H9 (cell line): ENCODE measurements around the gene NCOA4. TPM values are rescaled to one million over a fixed set of nuclear protein-coding genes. Genes with fewer than 3 reads are reported as not detected.

Source experiments
- DNase-seq: peaks from one replicate; pipeline ENCODE4 v3.0.0-alpha.2; 2017
- H2AFZ ChIP-seq: one replicate; pipeline ENCODE4 v1.6.1; 2013; ENCODE audit warnings: mild to moderate bottlenecking, low read length, control low read depth, moderate library complexity
- H2AK5ac ChIP-seq: 2 replicates; pipeline ENCODE4 v1.6.1; 2013; ENCODE audit warnings: low read length, control low read depth, mixed read lengths; ENCODE audit not compliant: insufficient read length
- H2BK120ac ChIP-seq: one replicate; pipeline ENCODE4 v1.6.1; 2013; ENCODE audit warnings: low read depth, mild to moderate bottlenecking, low read length, control low read depth, inconsistent platforms; ENCODE audit not compliant: poor library complexity, severe bottlenecking
- H2BK12ac ChIP-seq: 2 replicates; pipeline ENCODE4 v1.6.1; 2013; ENCODE audit warnings: low read length, control low read depth, mixed read lengths, low read depth; ENCODE audit not compliant: insufficient read length
- H2BK15ac ChIP-seq: 2 replicates; pipeline ENCODE4 v1.6.1; 2013; ENCODE audit warnings: low read depth, low read length, control low read depth
- H2BK20ac ChIP-seq: one replicate; pipeline ENCODE4 v1.6.1; 2013; ENCODE audit warnings: low read depth, mild to moderate bottlenecking, low read length, control low read depth, inconsistent platforms; ENCODE audit not compliant: poor library complexity, severe bottlenecking
- H2BK5ac ChIP-seq: 2 replicates; pipeline ENCODE4 v1.6.1; 2013; ENCODE audit warnings: low read length, control low read depth, mixed read lengths; ENCODE audit not compliant: insufficient read length
- H3K14ac ChIP-seq: 2 replicates; pipeline ENCODE4 v1.6.1; 2013; ENCODE audit warnings: low read length, control low read depth; ENCODE audit not compliant: insufficient read depth
- H3K18ac ChIP-seq: 2 replicates; pipeline ENCODE4 v1.6.1; 2013; ENCODE audit warnings: low read depth, mild to moderate bottlenecking, mixed read lengths, low read length, control low read depth; ENCODE audit not compliant: insufficient read length
- H3K23ac ChIP-seq: 2 replicates; pipeline ENCODE4 v1.6.1; 2013; ENCODE audit warnings: low read length, control low read depth, mixed read lengths, low read depth; ENCODE audit not compliant: insufficient read length
- H3K23me2 ChIP-seq: 2 replicates; pipeline ENCODE4 v1.6.1; 2013; ENCODE audit warnings: low read depth, mild to moderate bottlenecking, mixed read lengths, low read length, control low read depth; ENCODE audit not compliant: insufficient read length, poor library complexity, severe bottlenecking
- H3K27ac ChIP-seq: 2 replicates; pipeline ENCODE4 v1.5.1; 2013; ENCODE audit warnings: low read length, control low read depth, mixed read lengths, low read depth; ENCODE audit not compliant: insufficient read length
- H3K27me3 ChIP-seq: 2 replicates; pipeline ENCODE4 v1.6.1; 2013; ENCODE audit warnings: low read length, control low read depth, inconsistent platforms; ENCODE audit not compliant: insufficient read depth
- H3K4ac ChIP-seq: 2 replicates; pipeline ENCODE4 v1.6.1; 2013; ENCODE audit warnings: low read depth, mild to moderate bottlenecking, control low read depth, inconsistent platforms, low read length, moderate library complexity
- H3K4me1 ChIP-seq: 2 replicates; pipeline ENCODE4 v1.6.1; 2013; ENCODE audit warnings: low read length, control low read depth, inconsistent platforms; ENCODE audit not compliant: insufficient read depth
- H3K4me2 ChIP-seq: 2 replicates; pipeline ENCODE4 v1.6.1; 2013; ENCODE audit warnings: low read length, control low read depth, mixed read lengths; ENCODE audit not compliant: insufficient read length, insufficient read depth
- H3K56ac ChIP-seq: 2 replicates; pipeline ENCODE4 v1.6.1; 2013; ENCODE audit warnings: low read depth, mild to moderate bottlenecking, mixed read lengths, low read length, control low read depth; ENCODE audit not compliant: insufficient read length
- H3K79me1 ChIP-seq: 2 replicates; pipeline ENCODE4 v1.6.1; 2013; ENCODE audit warnings: low read depth, mild to moderate bottlenecking, moderate library complexity, low read length, control low read depth, inconsistent platforms; ENCODE audit not compliant: insufficient read depth, poor library complexity, severe bottlenecking
- H3K79me2 ChIP-seq: 2 replicates; pipeline ENCODE4 v1.6.1; 2013; ENCODE audit warnings: low read length, control low read depth, inconsistent platforms; ENCODE audit not compliant: insufficient read depth
- H3K9ac ChIP-seq: 2 replicates; pipeline ENCODE4 v1.6.1; 2013; ENCODE audit warnings: low read length, control low read depth, mixed read lengths; ENCODE audit not compliant: insufficient read length; ENCODE audit errors: extremely low read depth
- H3K9me3 ChIP-seq: one replicate; pipeline ENCODE4 v1.6.1; 2013; ENCODE audit warnings: low read depth, low read length, inconsistent platforms; ENCODE audit not compliant: control insufficient read depth
- H3T11ph ChIP-seq: one replicate; pipeline ENCODE4 v1.6.1; 2013; ENCODE audit warnings: mild to moderate bottlenecking, low read length, control low read depth, inconsistent platforms
- H4K20me1 ChIP-seq: one replicate; pipeline ENCODE4 v1.6.1; 2013; ENCODE audit not compliant: control insufficient read depth, insufficient read length, insufficient read depth
- H4K5ac ChIP-seq: 2 replicates; pipeline ENCODE4 v1.6.1; 2013; ENCODE audit warnings: low read depth, mild to moderate bottlenecking, mixed read lengths, low read length, control low read depth; ENCODE audit not compliant: insufficient read length
- H4K8ac ChIP-seq: replicated peaks from 2 replicates; pipeline ENCODE4 v1.6.1; 2013; ENCODE audit warnings: low read length, control low read depth, mixed read lengths, low read depth; ENCODE audit not compliant: insufficient read length
- H4K91ac ChIP-seq: 2 replicates; pipeline ENCODE4 v1.6.1; 2013; ENCODE audit warnings: low read depth, mild to moderate bottlenecking, moderate library complexity, mixed read lengths, low read length, control low read depth; ENCODE audit not compliant: insufficient read length
- H3K27ac Mint-ChIP-seq, 3 experiments: 2 replicates in 2 of 3; 3 replicates in 1 of 3; pipeline ENCODE4 v1.8.0; 2020 to 2021; ENCODE audit warnings: mixed read lengths in 3 of 3, mild to moderate bottlenecking in 1 of 3, moderate library complexity in 1 of 3
- H3K27me3 Mint-ChIP-seq: 2 replicates; pipeline ENCODE4 v1.8.0; 2021; ENCODE audit warnings: low read depth, mild to moderate bottlenecking, moderate library complexity, mixed read lengths
- H3K36me3 Mint-ChIP-seq, 3 experiments: 2 replicates in 2 of 3; 3 replicates in 1 of 3; pipeline ENCODE4 v1.8.0; 2020 to 2021; ENCODE audit warnings: low read depth in 3 of 3, mixed read lengths in 3 of 3; ENCODE audit not compliant: insufficient read depth in 1 of 3
- H3K4me1 Mint-ChIP-seq, 2 experiments: 2 replicates each; pipeline ENCODE4 v1.8.0; 2020; ENCODE audit warnings: mixed read lengths in 2 of 2
- H3K4me3 Mint-ChIP-seq, 2 experiments: 2 replicates in 1 of 2; 3 replicates in 1 of 2; pipeline ENCODE4 v1.8.0; 2020 to 2021; ENCODE audit warnings: mild to moderate bottlenecking in 2 of 2, mixed read lengths in 2 of 2, moderate library complexity in 1 of 2
- H3K9me3 Mint-ChIP-seq, 2 experiments: 2 replicates in 1 of 2; 3 replicates in 1 of 2; pipeline ENCODE4 v1.8.0; 2020; ENCODE audit warnings: mild to moderate bottlenecking in 2 of 2, mixed read lengths in 2 of 2, moderate library complexity in 1 of 2
- WGBS: extraction: QIAGEN DNeasy Blood & Tissue Kit; methylation state at CpG from one replicate; pipeline ENCODE4 v1.1.7; 2013; ENCODE audit warnings: missing lambda C conversion rate, low lambda C conversion rate, mixed read lengths; ENCODE audit not compliant: insufficient read length; ENCODE audit errors: extremely low coverage; 5-methylcytosine and 5-hydroxymethylcytosine counted together
- total RNA-seq: library from RNA; stranded (reverse); gene quantifications from 2 replicates; pipeline ENCODE4 v1.2.1, GENCODE V29; 2021
- TF ChIP-seq, protein P1 (sequence below): fragments of 200-600 bp; sonication (generic); conservative IDR thresholded peaks from 3 replicates; pipeline ENCODE4 v1.8.0; 2021; ENCODE audit warnings: antibody characterized with exemption, mild to moderate bottlenecking

Gene NCOA4
- total RNA-seq, 1 experiment from 2014 or later, result 83.3 TPM

DNA sequence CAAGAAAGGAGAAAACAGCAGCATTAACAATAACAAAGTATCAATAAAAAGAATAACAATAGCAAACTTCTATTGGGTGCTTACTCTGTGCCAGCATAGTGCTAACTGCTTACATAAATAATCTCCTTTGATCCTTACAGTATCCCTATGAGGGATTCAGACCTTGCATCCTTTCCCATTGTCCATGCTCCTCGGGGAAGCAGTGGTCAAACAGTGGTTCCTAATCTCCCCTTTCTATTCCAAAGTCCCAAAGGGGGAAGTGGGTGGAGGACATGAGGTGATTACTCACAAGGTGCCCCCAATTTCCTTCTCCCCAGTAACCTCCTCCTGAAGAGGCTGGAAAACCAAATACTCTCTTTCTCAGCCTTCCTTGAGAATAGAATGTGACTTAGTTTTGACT lies 37.7 kb upstream of the NCOA4 start:
- TF ChIP-seq, protein P1, sequence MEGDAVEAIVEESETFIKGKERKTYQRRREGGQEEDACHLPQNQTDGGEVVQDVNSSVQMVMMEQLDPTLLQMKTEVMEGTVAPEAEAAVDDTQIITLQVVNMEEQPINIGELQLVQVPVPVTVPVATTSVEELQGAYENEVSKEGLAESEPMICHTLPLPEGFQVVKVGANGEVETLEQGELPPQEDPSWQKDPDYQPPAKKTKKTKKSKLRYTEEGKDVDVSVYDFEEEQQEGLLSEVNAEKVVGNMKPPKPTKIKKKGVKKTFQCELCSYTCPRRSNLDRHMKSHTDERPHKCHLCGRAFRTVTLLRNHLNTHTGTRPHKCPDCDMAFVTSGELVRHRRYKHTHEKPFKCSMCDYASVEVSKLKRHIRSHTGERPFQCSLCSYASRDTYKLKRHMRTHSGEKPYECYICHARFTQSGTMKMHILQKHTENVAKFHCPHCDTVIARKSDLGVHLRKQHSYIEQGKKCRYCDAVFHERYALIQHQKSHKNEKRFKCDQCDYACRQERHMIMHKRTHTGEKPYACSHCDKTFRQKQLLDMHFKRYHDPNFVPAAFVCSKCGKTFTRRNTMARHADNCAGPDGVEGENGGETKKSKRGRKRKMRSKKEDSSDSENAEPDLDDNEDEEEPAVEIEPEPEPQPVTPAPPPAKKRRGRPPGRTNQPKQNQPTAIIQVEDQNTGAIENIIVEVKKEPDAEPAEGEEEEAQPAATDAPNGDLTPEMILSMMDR, result no peak
- H2BK120ac ChIP-seq, result no peak overlapping the region
- H3K79me2 ChIP-seq, result no peaks in the 10 kb centered on the region
- Mint-ChIP-seq H3K27ac (peak overlapping the region in 1 of 3 experiments; percentile 24; a peak in 2 of 7 replicates), H3K36me3 (peaks cover 0 to 8% (median 0%) of the 10 kb centered on the region in 3 experiments; a peak in 4 of 7 replicates), H3K9me3 (peaks cover 2 to 12% of the 10 kb centered on the region in 2 experiments; a peak in 3 of 5 replicates), H3K4me1 (peaks cover 18 to 33% of the 10 kb centered on the region in 2 experiments), H3K27me3 (peaks cover 28% of the 10 kb centered on the region), H3K4me3 (no peak overlapping the region)
- WGBS, result no CpG with 5 or more reads among the region's 1 CpG
- H3K14ac ChIP-seq, result no peak overlapping the region
- H2AFZ ChIP-seq, result no peak overlapping the region
- no peak overlapping the region for H3K56ac ChIP-seq
- no peaks in the 10 kb centered on the region for H3K79me1 ChIP-seq
- H4K5ac ChIP-seq, result no peak overlapping the region
- no peak overlapping the region for H2AK5ac ChIP-seq
- no peaks in the 10 kb centered on the region for H3K27me3 ChIP-seq
- no peak overlapping the region for H2BK5ac ChIP-seq
- H2BK15ac ChIP-seq, result no peak overlapping the region
- no peaks in the 10 kb centered on the region for H3K4me1 ChIP-seq
- H2BK12ac ChIP-seq, result no peak overlapping the region
- no peaks in the 10 kb centered on the region for H3K9me3 ChIP-seq
- no peak overlapping the region for H3K18ac ChIP-seq
- H4K8ac ChIP-seq, result no peak overlapping the region
- H3T11ph ChIP-seq, result no peak overlapping the region
- no peak overlapping the region for H4K91ac ChIP-seq
- DNase-seq, result no peak
- no peaks in the 10 kb centered on the region for H3K23me2 ChIP-seq
- no peak overlapping the region for H3K4ac ChIP-seq
- no peak overlapping the region for H3K23ac ChIP-seq
- H2BK20ac ChIP-seq, result no peak overlapping the region
- H4K20me1 ChIP-seq, result no peaks in the 10 kb centered on the region
- H3K27ac ChIP-seq, result no peak overlapping the region
- H3K4me2 ChIP-seq, result no peak overlapping the region
- no peak overlapping the region for H3K9ac ChIP-seq
